Trophoblast cell (in vitro differentiated cells and primary cell): Measurements from ENCODE around the gene RBP3.

ENCODE experiments used
- DNase-seq, 2 donors: peaks; one replicate each; pipeline ENCODE4 v3.0.0-alpha.2; 2016
- H2AFZ ChIP-seq: 2 replicates; pipeline ENCODE4 v1.6.1; 2013; ENCODE audit warnings: low read length, moderate library complexity, mild to moderate bottlenecking; ENCODE audit not compliant: insufficient read depth, poor library complexity
- H2AK5ac ChIP-seq: 2 replicates; pipeline ENCODE4 v1.6.1; 2013; ENCODE audit warnings: mild to moderate bottlenecking, low read length
- H2BK120ac ChIP-seq: 2 replicates; pipeline ENCODE4 v1.6.1; 2013; ENCODE audit warnings: low read length, mild to moderate bottlenecking, moderate library complexity; ENCODE audit not compliant: insufficient read depth, poor library complexity
- H2BK12ac ChIP-seq: 2 replicates; pipeline ENCODE4 v1.6.1; 2013; ENCODE audit warnings: mild to moderate bottlenecking, low read length, moderate library complexity
- H2BK5ac ChIP-seq: 2 replicates; pipeline ENCODE4 v1.6.1; 2013; ENCODE audit warnings: low read length, low read depth, moderate library complexity, mild to moderate bottlenecking; ENCODE audit not compliant: poor library complexity
- H3K14ac ChIP-seq: 2 replicates; pipeline ENCODE4 v1.6.1; 2013; ENCODE audit warnings: mild to moderate bottlenecking, low read length
- H3K18ac ChIP-seq: 2 replicates; pipeline ENCODE4 v1.6.1; 2013; ENCODE audit warnings: mild to moderate bottlenecking, low read length
- H3K23ac ChIP-seq: 2 replicates; pipeline ENCODE4 v1.6.1; 2013; ENCODE audit warnings: low read length
- H3K27ac ChIP-seq: 2 replicates; pipeline ENCODE4 v1.5.1; 2013; ENCODE audit warnings: low read depth, mild to moderate bottlenecking, inconsistent platforms, low read length, moderate library complexity
- H3K27me3 ChIP-seq: 2 replicates; pipeline ENCODE4 v1.6.1; 2013; ENCODE audit warnings: inconsistent platforms, mild to moderate bottlenecking, low read length, moderate library complexity; ENCODE audit not compliant: insufficient read depth
- H3K36me3 ChIP-seq, 2 experiments: 1 replicate in 1 of 2; 2 replicates in 1 of 2; pipeline ENCODE4 v1.6.1; 2013; ENCODE audit warnings: low read length in 2 of 2, mild to moderate bottlenecking in 2 of 2, moderate library complexity in 1 of 2; ENCODE audit not compliant: insufficient read depth in 2 of 2, control insufficient read depth in 1 of 2
- H3K4ac ChIP-seq: 2 replicates; pipeline ENCODE4 v1.6.1; 2013; ENCODE audit warnings: low read depth, mild to moderate bottlenecking, low read length, moderate library complexity
- H3K4me1 ChIP-seq, 2 experiments: 1 replicate in 1 of 2; 2 replicates in 1 of 2; pipeline ENCODE4 v1.6.1; 2013; ENCODE audit warnings: low read length in 2 of 2, mild to moderate bottlenecking in 2 of 2, moderate library complexity in 1 of 2; ENCODE audit not compliant: insufficient read depth in 2 of 2, control insufficient read depth in 1 of 2
- H3K4me2 ChIP-seq: 2 replicates; pipeline ENCODE4 v1.6.1; 2013; ENCODE audit warnings: inconsistent platforms, mild to moderate bottlenecking, low read length, moderate library complexity
- H3K4me3 ChIP-seq: 2 replicates; pipeline ENCODE4 v1.5.1; 2013; ENCODE audit warnings: mild to moderate bottlenecking, low read depth, low read length, inconsistent platforms
- H3K79me1 ChIP-seq: one replicate; pipeline ENCODE4 v1.6.1; 2013; ENCODE audit warnings: low read length
- H3K79me2 ChIP-seq: 2 replicates; pipeline ENCODE4 v1.6.1; 2013; ENCODE audit warnings: low read length, mild to moderate bottlenecking; ENCODE audit not compliant: control insufficient read depth, insufficient read depth, poor library complexity
- H3K9ac ChIP-seq: 2 replicates; pipeline ENCODE4 v1.6.1; 2013; ENCODE audit warnings: mild to moderate bottlenecking, low read length
- H3K9me3 ChIP-seq: 2 replicates; pipeline ENCODE4 v1.6.1; 2013; ENCODE audit warnings: low read depth, mild to moderate bottlenecking, control low read depth, inconsistent platforms, low read length; ENCODE audit not compliant: insufficient read depth
- H4K12ac ChIP-seq: 2 replicates; pipeline ENCODE4 v1.6.1; 2013; ENCODE audit warnings: low read depth, mild to moderate bottlenecking, low read length, moderate library complexity
- H4K8ac ChIP-seq: 2 replicates; pipeline ENCODE4 v1.6.1; 2013; ENCODE audit warnings: low read depth, mild to moderate bottlenecking, low read length, moderate library complexity
- H4K91ac ChIP-seq: one replicate; pipeline ENCODE4 v1.6.1; 2013; ENCODE audit warnings: low read depth, mild to moderate bottlenecking, low read length, moderate library complexity
- WGBS: extraction: QIAGEN DNeasy Blood & Tissue Kit; methylation state at CpG from one replicate; pipeline ENCODE4 v1.1.7; 2013; ENCODE audit warnings: missing lambda C conversion rate; ENCODE audit not compliant: insufficient read length, insufficient coverage; ENCODE audit errors: extremely low coverage; 5-methylcytosine and 5-hydroxymethylcytosine counted together

The RBP3 gene

DNA sequence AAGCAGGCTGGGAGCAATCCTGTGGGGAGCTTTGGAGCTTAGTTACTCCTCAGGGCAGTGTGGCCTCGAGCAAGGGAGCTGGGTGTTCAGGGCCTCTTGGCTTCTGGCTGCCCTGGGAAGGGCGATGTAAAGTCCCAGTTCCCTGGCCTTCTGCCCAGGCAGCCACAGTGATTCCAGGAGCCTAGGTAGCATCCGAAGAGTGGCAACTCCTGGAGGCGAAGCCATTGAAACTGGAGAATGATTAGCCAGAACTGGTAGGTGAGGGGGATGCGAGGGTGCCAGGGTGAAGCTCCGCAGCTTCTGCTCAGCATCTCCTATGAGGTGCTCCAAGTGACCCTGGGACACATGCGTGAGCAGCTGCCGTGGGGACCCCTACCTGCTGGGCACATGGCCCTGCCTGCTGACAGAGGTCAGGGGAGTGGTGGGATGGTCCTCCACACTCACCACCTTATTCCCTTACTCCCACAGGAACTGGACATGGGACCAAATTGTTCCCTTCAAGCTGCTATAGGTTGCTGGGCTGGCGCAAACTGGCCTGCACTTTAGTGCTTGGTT, 33.7 kb upstream of the RBP3 start:
- Histone ChIP-seq H2BK12ac (no peak overlapping the region), H3K27me3 (no peaks in the 10 kb centered on the region), H3K23ac (no peak overlapping the region), H2AFZ (no peak overlapping the region), H2BK5ac (no peak overlapping the region), H2BK120ac (no peak overlapping the region), H3K4me2 (no peak overlapping the region), H4K91ac (no peak overlapping the region), H3K4me3 (no peak overlapping the region), H4K8ac (no peak overlapping the region), H3K79me1 (no peaks in the 10 kb centered on the region), H3K9me3 (no peaks in the 10 kb centered on the region), H3K14ac (no peak overlapping the region), H3K27ac (no peak overlapping the region), H3K79me2 (no peaks in the 10 kb centered on the region), H4K12ac (no peak overlapping the region), H2AK5ac (no peak overlapping the region), H3K36me3 (no peaks in the 10 kb centered on the region), H3K4ac (no peak overlapping the region), H3K18ac (no peak overlapping the region), H3K4me1 (no peaks in the 10 kb centered on the region), H3K9ac (no peak overlapping the region)
- no CpG with 5 or more reads among the region's 9 CpGs for WGBS
- no peak for DNase-seq

DNA sequence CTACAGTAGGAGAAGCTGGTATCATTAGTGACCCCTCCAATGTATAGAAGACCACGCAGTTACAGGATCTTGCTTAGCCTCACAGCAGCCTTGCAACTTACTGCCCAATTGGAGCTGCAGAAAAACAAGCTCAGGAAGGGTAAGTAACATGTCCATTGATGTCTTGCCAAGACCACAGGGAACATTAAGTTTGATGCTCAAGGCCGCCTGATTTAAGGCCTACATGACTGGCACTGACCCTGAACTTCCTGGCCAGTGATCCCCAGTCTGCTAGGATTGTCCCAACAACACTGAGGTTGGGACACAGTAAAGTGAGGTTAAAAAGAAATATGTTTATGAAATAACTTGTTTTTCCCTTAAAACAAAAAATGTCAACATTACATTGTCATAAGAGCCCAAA, 32.7 kb upstream of the RBP3 start:
- DNase-seq: no peak
- no peak overlapping the region for H3K4ac ChIP-seq
- H3K36me3 ChIP-seq: no peaks in the 10 kb centered on the region
- H3K14ac ChIP-seq: no peak overlapping the region
- H3K27ac ChIP-seq: no peak overlapping the region
- no peaks in the 10 kb centered on the region for H3K9me3 ChIP-seq
- H3K9ac ChIP-seq: no peak overlapping the region
- no peak overlapping the region for H4K12ac ChIP-seq
- H2BK12ac ChIP-seq: no peak overlapping the region
- H2BK5ac ChIP-seq: no peak overlapping the region
- H3K23ac ChIP-seq: no peak overlapping the region
- H2AFZ ChIP-seq: no peak overlapping the region
- H4K8ac ChIP-seq: no peak overlapping the region
- no peaks in the 10 kb centered on the region for H3K79me1 ChIP-seq
- H3K4me1 ChIP-seq: no peaks in the 10 kb centered on the region
- no peak overlapping the region for H4K91ac ChIP-seq
- no peak overlapping the region for H2BK120ac ChIP-seq
- WGBS: no CpG with 5 or more reads among the region's 2 CpGs
- H3K27me3 ChIP-seq: no peaks in the 10 kb centered on the region
- no peak overlapping the region for H3K4me2 ChIP-seq
- no peak overlapping the region for H2AK5ac ChIP-seq
- H3K18ac ChIP-seq: no peak overlapping the region
- no peaks in the 10 kb centered on the region for H3K79me2 ChIP-seq
- H3K4me3 ChIP-seq: no peak overlapping the region

DNA sequence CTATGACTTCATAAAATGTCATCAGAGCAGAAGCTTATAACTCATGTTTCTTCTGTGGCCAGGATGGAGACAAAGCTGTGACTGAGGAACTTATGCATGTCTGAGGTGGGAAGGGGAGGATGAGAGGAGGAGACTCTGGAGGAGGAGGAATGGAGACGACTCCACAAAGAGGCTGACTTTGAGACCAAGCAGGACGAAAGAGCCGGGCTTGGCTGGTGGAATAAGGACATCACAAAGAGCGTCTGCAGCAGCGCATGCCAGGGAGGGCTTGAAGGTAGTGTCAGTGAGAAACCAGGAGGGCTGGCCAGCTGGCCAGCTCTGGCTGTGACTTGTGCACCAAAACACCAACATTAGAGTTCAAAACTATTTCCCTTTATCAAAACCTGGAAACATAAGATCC, 32.0 kb upstream of the RBP3 start:
- no peak for DNase-seq
- no peak overlapping the region for H3K14ac ChIP-seq
- no peak overlapping the region for H2AFZ ChIP-seq
- no peaks in the 10 kb centered on the region for H3K36me3 ChIP-seq
- H2BK5ac ChIP-seq: no peak overlapping the region
- H3K27ac ChIP-seq: no peak overlapping the region
- no peaks in the 10 kb centered on the region for H3K4me1 ChIP-seq
- no peak overlapping the region for H3K9ac ChIP-seq
- no peaks in the 10 kb centered on the region for H3K9me3 ChIP-seq
- H2BK120ac ChIP-seq: no peak overlapping the region
- no peak overlapping the region for H3K4me2 ChIP-seq
- H3K27me3 ChIP-seq: no peaks in the 10 kb centered on the region
- no CpG with 5 or more reads among the region's 5 CpGs for WGBS
- no peak overlapping the region for H3K18ac ChIP-seq
- no peak overlapping the region for H3K4ac ChIP-seq
- no peak overlapping the region for H4K8ac ChIP-seq
- no peaks in the 10 kb centered on the region for H3K79me1 ChIP-seq
- H4K91ac ChIP-seq: no peak overlapping the region
- no peak overlapping the region for H2BK12ac ChIP-seq
- no peak overlapping the region for H3K4me3 ChIP-seq
- H2AK5ac ChIP-seq: no peak overlapping the region
- H3K23ac ChIP-seq: no peak overlapping the region
- H3K79me2 ChIP-seq: no peaks in the 10 kb centered on the region
- H4K12ac ChIP-seq: no peak overlapping the region

DNA sequence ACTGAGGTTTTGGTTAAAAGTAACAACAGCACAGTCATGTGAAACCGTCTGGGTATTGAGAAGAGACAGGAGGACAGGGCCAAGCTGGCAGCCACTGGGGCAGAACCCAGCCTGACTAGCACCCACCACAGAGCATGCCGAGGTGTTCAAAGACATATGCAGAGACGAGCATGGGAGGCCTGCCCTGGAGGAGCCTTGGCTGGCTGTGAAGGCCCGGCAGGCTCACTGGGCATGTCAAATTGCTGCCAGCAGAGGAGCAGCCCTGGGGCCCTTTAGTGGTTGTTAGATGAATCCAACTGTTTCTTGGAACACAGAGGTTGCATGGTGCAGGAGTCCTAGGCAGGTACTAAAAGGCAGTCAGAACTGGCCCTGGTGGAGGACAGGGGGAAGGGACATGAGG, 30.9 kb upstream of the RBP3 start:
- no peak overlapping the region for H3K4ac ChIP-seq
- no peaks in the 10 kb centered on the region for H3K27me3 ChIP-seq
- H3K4me2 ChIP-seq: no peak overlapping the region
- no peaks in the 10 kb centered on the region for H3K79me1 ChIP-seq
- H2AFZ ChIP-seq: no peak overlapping the region
- no peaks in the 10 kb centered on the region for H3K9me3 ChIP-seq
- H3K4me3 ChIP-seq: no peak overlapping the region
- no peak for DNase-seq
- H3K18ac ChIP-seq: no peak overlapping the region
- H4K91ac ChIP-seq: no peak overlapping the region
- no peak overlapping the region for H3K27ac ChIP-seq
- H2AK5ac ChIP-seq: no peak overlapping the region
- no peak overlapping the region for H3K14ac ChIP-seq
- no peak overlapping the region for H2BK12ac ChIP-seq
- no peak overlapping the region for H3K9ac ChIP-seq
- no peak overlapping the region for H2BK120ac ChIP-seq
- no peaks in the 10 kb centered on the region for H3K4me1 ChIP-seq
- no peaks in the 10 kb centered on the region for H3K79me2 ChIP-seq
- H4K8ac ChIP-seq: no peak overlapping the region
- no CpG with 5 or more reads among the region's 4 CpGs for WGBS
- H4K12ac ChIP-seq: no peak overlapping the region
- H3K36me3 ChIP-seq: no peaks in the 10 kb centered on the region
- no peak overlapping the region for H3K23ac ChIP-seq
- H2BK5ac ChIP-seq: no peak overlapping the region
